C4-2B (cell line): ENCODE data around the gene PDZD2.

ENCODE experiments used
- ZFX ChIP-seq: fragments of 450-650 bp; IDR thresholded peaks from 2 replicates; pipeline ENCODE4 v1.6.1; 2017
- TF ChIP-seq, protein P1 (sequence below): fragments of 450-650 bp; conservative IDR thresholded peaks from 2 replicates; pipeline ENCODE4 v1.5.1; 2017; ENCODE audit warnings: mild to moderate bottlenecking

DNA sequence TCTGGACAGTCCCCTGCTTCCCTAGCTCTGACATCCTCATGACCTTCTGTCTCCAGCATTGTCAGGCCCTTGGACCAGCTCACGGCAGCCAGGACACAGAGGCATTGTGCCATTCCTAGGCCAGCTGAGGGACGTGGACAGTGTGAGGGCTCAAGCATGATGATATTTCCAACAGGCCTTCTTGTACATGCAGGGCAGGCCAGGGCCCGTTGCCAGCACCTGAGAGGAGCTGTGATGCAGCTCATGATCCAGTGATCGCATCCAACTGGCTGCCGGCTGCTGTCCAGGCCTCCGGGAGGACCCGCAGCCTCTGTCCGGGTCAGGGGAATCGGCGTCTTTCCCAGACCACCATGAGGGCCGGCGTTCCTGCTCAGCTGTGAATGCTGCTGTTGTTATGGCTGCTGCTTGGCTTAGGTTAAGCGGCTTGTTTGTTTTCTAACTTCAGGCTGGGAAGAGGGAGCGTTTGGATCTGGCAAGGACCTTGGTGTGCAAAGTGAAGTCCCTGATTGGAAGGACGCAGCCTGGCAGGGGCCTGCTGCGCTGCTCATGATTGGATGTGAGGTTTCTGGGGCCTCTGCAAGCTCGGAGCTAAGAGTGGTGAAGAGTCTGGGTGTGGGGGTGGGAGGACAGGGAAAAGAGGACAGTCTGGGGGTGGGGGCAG lies 53.8 kb downstream of the PDZD2 start:
- TF ChIP-seq, protein P1, sequence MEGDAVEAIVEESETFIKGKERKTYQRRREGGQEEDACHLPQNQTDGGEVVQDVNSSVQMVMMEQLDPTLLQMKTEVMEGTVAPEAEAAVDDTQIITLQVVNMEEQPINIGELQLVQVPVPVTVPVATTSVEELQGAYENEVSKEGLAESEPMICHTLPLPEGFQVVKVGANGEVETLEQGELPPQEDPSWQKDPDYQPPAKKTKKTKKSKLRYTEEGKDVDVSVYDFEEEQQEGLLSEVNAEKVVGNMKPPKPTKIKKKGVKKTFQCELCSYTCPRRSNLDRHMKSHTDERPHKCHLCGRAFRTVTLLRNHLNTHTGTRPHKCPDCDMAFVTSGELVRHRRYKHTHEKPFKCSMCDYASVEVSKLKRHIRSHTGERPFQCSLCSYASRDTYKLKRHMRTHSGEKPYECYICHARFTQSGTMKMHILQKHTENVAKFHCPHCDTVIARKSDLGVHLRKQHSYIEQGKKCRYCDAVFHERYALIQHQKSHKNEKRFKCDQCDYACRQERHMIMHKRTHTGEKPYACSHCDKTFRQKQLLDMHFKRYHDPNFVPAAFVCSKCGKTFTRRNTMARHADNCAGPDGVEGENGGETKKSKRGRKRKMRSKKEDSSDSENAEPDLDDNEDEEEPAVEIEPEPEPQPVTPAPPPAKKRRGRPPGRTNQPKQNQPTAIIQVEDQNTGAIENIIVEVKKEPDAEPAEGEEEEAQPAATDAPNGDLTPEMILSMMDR: no peak
- no peak for TF ChIP-seq ZFX
